GM18520 (cell line): Measurements from ENCODE around the gene CACNA1A.
"Not testable (repeated sequence)": the region's sequence is repeated elsewhere in the genome, so short reads cannot be mapped to it uniquely, and the experiment has no call there.

ENCODE experiments used
- ATAC-seq: cut with Tn5 transposase; IDR thresholded peaks from one replicate; pipeline ENCODE4 v1.9.1; 2021; ENCODE audit not compliant: unreplicated experiment

The CACNA1A gene

DNA sequence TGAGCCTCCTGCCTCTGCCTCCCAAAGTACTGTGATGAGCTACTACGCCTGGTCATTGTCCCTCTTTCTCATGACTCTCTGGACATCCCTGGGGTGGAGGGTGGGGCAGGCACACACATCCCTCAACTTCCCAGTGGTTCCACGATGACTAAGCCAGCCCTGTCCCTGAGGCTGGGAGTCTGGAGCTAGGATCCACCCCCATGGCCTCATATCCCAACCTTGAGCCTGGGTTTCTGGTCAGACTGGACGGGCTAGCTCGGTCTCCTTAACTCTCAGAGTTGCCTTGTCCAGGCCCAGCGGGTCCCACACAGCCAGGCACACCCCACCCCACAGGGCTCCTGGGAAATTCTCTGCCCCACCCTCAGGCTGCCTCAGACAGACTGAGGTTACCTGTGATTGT is 336.5 kb downstream of the CACNA1A start:
- ATAC-seq: no peak

DNA sequence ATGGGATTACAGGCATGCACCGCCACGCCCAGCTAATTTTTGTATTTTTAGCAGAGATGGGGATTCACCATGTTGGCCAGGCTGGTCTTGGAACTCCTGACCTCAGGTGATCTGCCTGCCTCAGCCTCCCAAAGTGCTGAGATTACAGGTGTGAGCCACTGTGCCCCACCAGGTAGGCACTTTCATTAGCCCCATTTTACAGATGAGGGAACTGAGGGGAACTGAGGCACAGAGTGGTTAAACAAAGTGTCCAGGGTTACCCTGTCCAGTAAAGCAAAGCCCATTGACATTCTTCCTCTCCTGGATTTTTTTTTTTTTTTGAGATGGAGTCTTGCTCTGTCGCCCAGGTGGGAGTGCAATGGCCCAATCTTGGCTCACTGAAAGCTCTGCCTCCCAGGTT is 340.1 kb downstream of the CACNA1A start:
- ATAC-seq: not testable (repeated sequence)

DNA sequence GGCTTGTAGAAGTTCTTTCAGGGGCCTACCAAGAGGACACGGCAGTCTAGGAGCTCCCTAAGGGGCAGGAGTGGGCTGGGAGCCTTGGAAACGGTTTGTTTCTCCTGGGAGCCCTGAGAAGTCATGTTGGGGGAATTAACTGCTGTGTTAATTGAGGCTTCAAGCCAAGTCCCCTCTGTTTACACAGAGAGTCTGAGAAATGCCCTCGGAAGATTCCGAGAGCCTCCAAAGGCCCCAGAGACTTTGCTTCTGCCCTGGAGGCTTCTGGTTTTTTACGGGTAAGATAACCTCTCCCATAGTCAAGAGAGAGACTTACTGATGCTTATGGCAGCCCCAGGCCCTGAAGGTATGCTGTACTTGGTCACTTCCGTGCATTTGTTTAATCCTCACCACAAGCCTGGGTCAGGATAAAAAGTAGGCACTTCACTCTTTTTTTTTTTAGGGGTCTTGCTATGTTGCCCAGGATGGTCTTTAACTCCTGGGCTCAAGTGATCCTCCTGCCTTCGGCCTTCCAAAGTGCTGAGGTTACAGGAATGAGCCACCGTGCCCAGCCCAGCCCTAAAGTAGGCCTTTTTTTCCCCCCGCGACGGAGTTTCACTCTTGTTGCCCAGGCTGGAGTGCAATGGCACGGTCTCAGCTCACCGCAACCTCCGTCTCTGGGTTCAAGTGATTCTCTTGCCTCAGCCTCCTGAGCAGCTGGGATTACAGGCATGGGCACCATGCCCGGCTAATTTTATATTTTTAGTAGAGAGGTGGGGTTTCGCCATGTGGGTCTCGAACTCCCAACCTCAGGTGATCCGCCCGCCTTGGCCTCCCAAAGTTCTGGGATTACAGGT is 340.9 kb downstream of the CACNA1A start:
- no peak for ATAC-seq

DNA sequence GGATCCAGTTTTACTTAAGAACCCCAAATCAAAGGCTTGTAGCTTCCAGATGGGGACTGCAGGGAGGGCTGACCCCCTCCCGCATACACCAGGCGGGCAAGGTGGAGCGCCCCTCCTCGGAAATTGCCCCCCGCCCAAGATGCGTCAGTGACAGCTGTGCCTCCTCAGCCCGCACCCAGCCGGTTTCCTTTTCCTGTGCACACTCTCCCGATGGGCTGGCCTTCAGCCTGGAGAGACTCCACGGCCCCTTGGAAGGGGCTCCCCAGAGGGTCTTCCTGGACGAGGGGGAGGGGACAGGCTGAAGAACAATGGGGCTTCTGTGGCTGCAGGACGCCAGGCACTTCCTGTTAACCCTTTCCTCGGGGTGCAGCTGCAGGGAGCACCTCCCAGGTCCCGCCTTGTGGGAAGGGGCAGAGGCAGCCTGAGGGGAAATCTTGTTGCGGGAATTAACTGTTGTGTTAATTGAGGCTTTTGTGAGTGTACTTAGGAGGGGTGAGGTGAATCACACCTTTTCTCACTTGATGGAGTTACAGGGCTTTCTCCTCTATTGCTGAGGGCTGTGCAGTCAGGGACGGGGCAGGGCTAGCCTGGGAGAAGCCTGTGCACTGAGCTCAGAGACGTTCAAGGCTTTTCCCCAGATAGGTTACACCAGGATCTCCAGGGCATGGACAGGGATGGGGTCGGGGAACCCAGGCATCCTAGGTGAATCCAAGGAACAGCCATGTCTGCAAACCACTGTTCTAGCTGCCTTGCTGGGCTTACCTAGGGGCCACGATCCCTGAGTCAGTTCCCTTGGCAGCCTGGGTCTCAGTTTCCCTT is 341.7 kb downstream of the CACNA1A start:
- ATAC-seq: no peak

GRCh38 chr19:13163609-13164342 is 342.5 kb downstream of the CACNA1A start:
- no peak for ATAC-seq

GRCh38 chr19:13162724-13163608 is 343.3 kb downstream of the CACNA1A start:
- peak; percentile 42 for ATAC-seq

DNA sequence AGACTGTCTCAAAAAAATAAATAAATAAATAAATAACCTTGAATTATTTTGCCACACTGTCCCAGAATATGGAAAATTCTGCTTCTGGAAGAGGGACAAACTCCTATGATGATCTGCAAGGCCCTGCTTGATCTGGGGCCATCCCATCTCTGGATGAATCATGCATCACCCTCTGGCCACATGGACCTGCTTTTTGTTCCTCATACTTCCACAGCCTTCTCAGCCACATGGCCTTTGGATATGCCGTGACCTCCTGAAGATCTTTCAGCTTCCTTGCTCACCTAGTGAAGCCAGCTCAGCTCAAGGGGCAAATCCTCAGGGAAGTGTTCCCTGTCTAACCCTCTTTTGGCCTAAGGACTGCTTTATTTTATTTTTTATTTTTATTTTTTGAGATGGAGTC is 345.7 kb downstream of the CACNA1A start:
- ATAC-seq: no peak

GRCh38 chr19:13159713-13160112 is 346.6 kb downstream of the CACNA1A start:
- ATAC-seq: no peak
